ENCODE results near the gene CHSY1.

DNA sequence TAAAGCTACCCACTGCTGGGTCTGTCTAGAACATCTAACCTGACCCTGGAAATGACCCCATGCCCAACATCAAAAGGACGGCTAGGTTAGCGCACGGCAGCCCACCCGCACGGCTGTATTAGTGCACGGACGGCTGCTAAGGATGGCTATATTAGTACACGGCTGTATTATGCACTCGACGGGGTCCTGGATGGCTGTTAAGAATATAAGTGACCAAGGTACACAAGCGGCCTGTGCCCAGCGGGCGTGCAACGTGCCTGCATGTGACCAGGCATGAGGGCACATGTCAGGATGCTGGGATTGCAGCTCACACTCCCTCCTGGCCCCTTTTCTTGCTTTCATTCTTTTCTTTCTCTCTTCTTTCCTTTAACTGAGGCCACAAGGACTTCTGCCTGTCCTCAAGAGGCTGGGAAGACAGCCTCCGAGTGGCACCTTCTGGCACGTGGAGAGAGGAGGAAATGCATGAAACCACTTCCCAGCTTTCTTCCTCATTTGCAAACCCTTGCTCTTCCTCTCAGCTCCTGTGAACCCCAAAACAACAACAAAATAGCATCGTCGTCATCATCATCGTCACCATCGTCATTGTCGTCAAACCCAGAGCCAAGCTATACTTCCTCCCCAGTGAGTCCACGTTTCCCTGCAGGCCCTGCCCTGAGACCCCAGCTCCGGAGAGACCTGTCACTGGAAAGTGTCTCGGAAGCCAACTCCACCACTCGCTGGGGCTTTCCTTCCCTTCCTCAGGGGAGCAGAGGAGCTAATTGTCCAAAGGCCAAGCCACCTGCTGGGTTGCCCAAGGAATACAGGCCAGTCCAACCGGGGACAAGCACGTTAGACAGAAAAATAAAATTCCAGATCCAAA, 101.8 kb downstream of the CHSY1 start:
- TF ChIP-seq, protein P1, sequence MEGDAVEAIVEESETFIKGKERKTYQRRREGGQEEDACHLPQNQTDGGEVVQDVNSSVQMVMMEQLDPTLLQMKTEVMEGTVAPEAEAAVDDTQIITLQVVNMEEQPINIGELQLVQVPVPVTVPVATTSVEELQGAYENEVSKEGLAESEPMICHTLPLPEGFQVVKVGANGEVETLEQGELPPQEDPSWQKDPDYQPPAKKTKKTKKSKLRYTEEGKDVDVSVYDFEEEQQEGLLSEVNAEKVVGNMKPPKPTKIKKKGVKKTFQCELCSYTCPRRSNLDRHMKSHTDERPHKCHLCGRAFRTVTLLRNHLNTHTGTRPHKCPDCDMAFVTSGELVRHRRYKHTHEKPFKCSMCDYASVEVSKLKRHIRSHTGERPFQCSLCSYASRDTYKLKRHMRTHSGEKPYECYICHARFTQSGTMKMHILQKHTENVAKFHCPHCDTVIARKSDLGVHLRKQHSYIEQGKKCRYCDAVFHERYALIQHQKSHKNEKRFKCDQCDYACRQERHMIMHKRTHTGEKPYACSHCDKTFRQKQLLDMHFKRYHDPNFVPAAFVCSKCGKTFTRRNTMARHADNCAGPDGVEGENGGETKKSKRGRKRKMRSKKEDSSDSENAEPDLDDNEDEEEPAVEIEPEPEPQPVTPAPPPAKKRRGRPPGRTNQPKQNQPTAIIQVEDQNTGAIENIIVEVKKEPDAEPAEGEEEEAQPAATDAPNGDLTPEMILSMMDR (IDR thresholded peaks at IDR 0.05), result no peak
- TF ChIP-seq POLR2A (IDR thresholded peaks at IDR 0.05), result no peak
